A673 (cell line): ENCODE measurements around the gene FAM83B. TPM values are rescaled to one million over a fixed set of nuclear protein-coding genes. Genes with fewer than 3 reads are reported as not detected.

Experiments used
- BruUV-seq: library from RNA; stranded (reverse); fragments of 400-500 nt; replicated peaks from 2 replicates; lab custom pipeline; 2021; lab: Mats Ljungman, UMichigan
- CTCF ChIA-PET: fragments of 300-600 bp; sonication (Branson Sonifier 250); formaldehyde crosslinking; loops from one replicate; lab custom pipeline; 2022; ENCODE audit warnings: antibody characterized with exemption; lab: Charles Lee
- POLR2A ChIA-PET: fragments of 300-600 bp; sonication (Branson Sonifier 250); formaldehyde crosslinking; loops from one replicate; lab custom pipeline; 2022; ENCODE audit warnings: antibody characterized with exemption; ENCODE audit not compliant: low non-redundant PET; lab: Charles Lee
- DNase-seq: peaks from one replicate; pipeline ENCODE4 v3.0.0-alpha.2; 2015; ENCODE audit warnings: low spot score
- H3K27ac ChIP-seq: fragments of 200-600 bp; sonication (generic); 2 replicates; pipeline ENCODE4 v1.5.1; 2016; ENCODE audit warnings: mixed run types, low read depth, mild to moderate bottlenecking, mixed read lengths, antibody characterized with exemption, low read length; ENCODE audit not compliant: poor library complexity, severe bottlenecking
- H3K27me3 ChIP-seq: fragments of 200-600 bp; sonication (generic); replicated peaks from 2 replicates; pipeline ENCODE4 v1.6.1; 2017; ENCODE audit warnings: mixed run types, low read depth, mild to moderate bottlenecking, mixed read lengths, antibody characterized with exemption, low read length; ENCODE audit not compliant: insufficient read depth, poor library complexity
- H3K36me3 ChIP-seq: fragments of 200-600 bp; sonication (generic); 2 replicates; pipeline ENCODE4 v1.6.1; 2016; ENCODE audit warnings: mixed run types, mild to moderate bottlenecking, mixed read lengths, antibody characterized with exemption, low read length; ENCODE audit not compliant: insufficient read depth, poor library complexity, severe bottlenecking
- H3K4me1 ChIP-seq: fragments of 200-600 bp; sonication (generic); 2 replicates; pipeline ENCODE4 v1.6.1; 2017; ENCODE audit warnings: mixed run types, mild to moderate bottlenecking, mixed read lengths, antibody characterized with exemption, low read length; ENCODE audit not compliant: insufficient read depth, poor library complexity, severe bottlenecking
- H3K4me3 ChIP-seq: fragments of 200-600 bp; sonication (generic); 2 replicates; pipeline ENCODE4 v1.5.1; 2016; ENCODE audit warnings: low read depth, mixed run types, mild to moderate bottlenecking, mixed read lengths, low read length; ENCODE audit not compliant: poor library complexity, severe bottlenecking
- H3K9me3 ChIP-seq: fragments of 200-600 bp; sonication (generic); 2 replicates; pipeline ENCODE4 v1.6.1; 2016; ENCODE audit warnings: mixed run types, low read depth, mild to moderate bottlenecking, mixed read lengths, antibody characterized with exemption, low read length; ENCODE audit not compliant: poor library complexity, severe bottlenecking
- CTCF ChIP-seq: fragments of 300-800, 200-600 bp; sonication (generic); conservative IDR thresholded peaks from 2 replicates; pipeline ENCODE4 v1.5.1; 2017; ENCODE audit warnings: low read depth, mild to moderate bottlenecking, antibody characterized with exemption, low read length, moderate library complexity, mixed read lengths
- EZH2 ChIP-seq: fragments of 200-600 bp; sonication (generic); IDR thresholded peaks from 2 replicates; pipeline ENCODE4 v1.6.1; 2017; ENCODE audit warnings: borderline replicate concordance, low read depth, mild to moderate bottlenecking, mixed read lengths, antibody characterized with exemption, low read length; ENCODE audit not compliant: poor library complexity, severe bottlenecking
- intact Hi-C: fragments of 100-400 bp; cut with micrococcal nuclease; formaldehyde crosslinking; loops from one replicate; pipeline ENCODE4 v1.10.0; 2022; ENCODE audit not compliant: unreplicated experiment
- total RNA-seq: library from RNA; stranded (reverse); gene quantifications from 2 replicates; pipeline ENCODE4 v1.2.3, GENCODE V29; 2021

The FAM83B gene
- total RNA-seq, 1 experiment from 2014 or later, result 0.41 TPM

DNA sequence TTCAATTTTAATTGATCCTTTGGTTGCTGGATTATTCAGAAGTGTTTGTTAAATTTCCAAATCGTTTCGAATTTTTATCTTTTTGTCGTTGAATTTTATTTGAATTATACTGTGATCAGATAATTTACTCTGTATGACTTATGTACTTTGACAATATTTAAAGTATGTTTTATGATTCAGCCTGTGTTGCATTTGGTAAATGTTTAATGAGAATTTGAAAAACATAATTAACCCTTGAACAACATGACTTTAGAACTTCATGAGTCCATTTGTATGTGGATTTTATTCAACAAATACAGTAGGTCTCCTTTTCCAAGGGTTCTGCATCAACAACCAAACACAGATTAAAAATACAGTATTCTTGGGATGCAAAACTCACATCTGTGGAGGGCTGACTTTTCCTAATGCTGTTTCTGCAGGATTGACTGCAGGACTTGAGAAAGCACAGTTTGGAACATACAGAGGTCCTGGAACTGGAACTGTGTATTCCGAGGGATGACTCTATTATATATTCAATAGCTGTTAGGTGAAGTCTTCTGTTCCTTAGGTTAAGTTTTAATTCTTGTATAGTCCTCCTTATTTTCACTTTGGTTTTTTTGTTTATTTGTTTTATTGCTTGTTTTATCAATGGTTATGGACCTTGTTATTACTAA is 40.5 kb downstream of the FAM83B start:
- H3K9me3 ChIP-seq, result no peaks in the 10 kb centered on the region
- TF ChIP-seq CTCF (no peak), EZH2 (no peak)
- H3K27ac ChIP-seq, result no peak overlapping the region
- intact Hi-C loops, result no loop called here
- DNase-seq, result no peak
- no peak overlapping the region for H3K4me3 ChIP-seq
- BruUV-seq, result no TSS peak
- ChIA-PET CTCF (no interaction called here), POLR2A (no interaction called here)
- no peaks in the 10 kb centered on the region for H3K36me3 ChIP-seq
- no peaks in the 10 kb centered on the region for H3K4me1 ChIP-seq
- H3K27me3 ChIP-seq, result no peaks in the 10 kb centered on the region

DNA sequence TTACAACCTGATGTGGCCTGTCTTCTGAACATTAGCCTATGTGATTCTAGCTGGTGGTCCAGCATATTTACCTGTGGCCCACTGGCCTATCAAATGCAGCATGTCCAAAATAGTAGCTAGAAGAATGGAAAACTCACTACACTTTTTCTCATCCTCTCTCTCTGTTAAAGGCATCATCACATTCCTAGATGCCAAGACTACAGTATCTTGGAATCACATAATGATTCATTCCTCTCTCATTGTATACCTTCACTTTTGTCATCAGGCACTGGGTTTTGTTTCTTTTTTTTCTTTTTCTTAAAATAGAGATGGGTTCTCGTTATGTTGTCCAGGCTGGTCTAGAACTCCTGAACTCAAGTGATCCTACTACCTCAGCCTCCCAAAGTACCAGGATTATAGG is 45.0 kb downstream of the FAM83B start:
- ChIA-PET CTCF (no interaction called here), POLR2A (no interaction called here)
- H3K4me1 ChIP-seq, result no peaks in the 10 kb centered on the region
- H3K27me3 ChIP-seq, result no peaks in the 10 kb centered on the region
- intact Hi-C loops, result no loop called here
- H3K36me3 ChIP-seq, result no peaks in the 10 kb centered on the region
- no peaks in the 10 kb centered on the region for H3K9me3 ChIP-seq
- no peak overlapping the region for H3K27ac ChIP-seq
- TF ChIP-seq EZH2 (no peak), CTCF (no peak)
- H3K4me3 ChIP-seq, result no peak overlapping the region
- no peak for DNase-seq
- BruUV-seq, result no TSS peak

GRCh38 chr6:54892831-54893230 is 46.3 kb downstream of the FAM83B start:
- ChIA-PET POLR2A (no interaction called here), CTCF (no interaction called here)
- peak; percentile 35 for DNase-seq
- no peak for TF ChIP-seq EZH2
- TF ChIP-seq CTCF, result no peak
- Histone ChIP-seq H3K4me1 (no peaks in the 10 kb centered on the region), H3K27ac (no peak overlapping the region), H3K9me3 (no peaks in the 10 kb centered on the region), H3K4me3 (no peak overlapping the region), H3K36me3 (no peaks in the 10 kb centered on the region), H3K27me3 (no peaks in the 10 kb centered on the region)
- no TSS peak for BruUV-seq
- intact Hi-C loops, result no loop called here
